ENCODE measurements around the gene ICE1. TPM values are rescaled to one million over a fixed set of nuclear protein-coding genes. Genes with fewer than 3 reads are reported as not detected.
"Not testable (repeated sequence)": the region's sequence is repeated elsewhere in the genome, so short reads cannot be mapped to it uniquely, and the experiment has no call there.

The ICE1 gene
- total RNA-seq, 1 experiment from 2014 or later: 24.4 TPM

GRCh38 chr5:5487585-5488360 lies 65.3 kb downstream of the ICE1 start:
- no peak for DNase-seq (ENCODE audit: low read depth)

GRCh38 chr5:5490774-5491347 lies 68.4 kb downstream of the ICE1 start:
- no peak for DNase-seq (ENCODE audit: low read depth)

GRCh38 chr5:5492087-5492933 lies 69.8 kb downstream of the ICE1 start:
- DNase-seq (ENCODE audit: low read depth): peak; percentile 65

- DNase-seq (ENCODE audit: low read depth): not testable (repeated sequence)
Observed at GRCh38 chr5:5492934-5493271, 70.4 kb downstream of the ICE1 start.

GRCh38 chr5:5494489-5495402 lies 72.3 kb downstream of the ICE1 start:
- peak; percentile 65 for DNase-seq (ENCODE audit: low read depth)

GRCh38 chr5:5497152-5497788 lies 74.8 kb downstream of the ICE1 start:
- DNase-seq (ENCODE audit: low read depth): peak; percentile 75

GRCh38 chr5:5499442-5499841 lies 77.0 kb downstream of the ICE1 start:
- DNase-seq (ENCODE audit: low read depth): no peak

- DNase-seq (ENCODE audit: low read depth): no peak
Observed at GRCh38 chr5:5504325-5504724, 81.8 kb downstream of the ICE1 start.

GRCh38 chr5:5505815-5506214 lies 83.3 kb downstream of the ICE1 start:
- no peak for DNase-seq (ENCODE audit: low read depth)

- no peak for DNase-seq (ENCODE audit: low read depth)
Observed at GRCh38 chr5:5508391-5508790, 85.9 kb downstream of the ICE1 start.

- DNase-seq (ENCODE audit: low read depth): no peak
Observed at GRCh38 chr5:5511904-5512416, 89.5 kb downstream of the ICE1 start.

GRCh38 chr5:5512543-5512942 lies 90.1 kb downstream of the ICE1 start:
- no peak for DNase-seq (ENCODE audit: low read depth)

- DNase-seq (ENCODE audit: low read depth): not testable (repeated sequence)
Observed at GRCh38 chr5:5520622-5521021, 98.1 kb downstream of the ICE1 start.

- DNase-seq (ENCODE audit: low read depth): no peak
Observed at GRCh38 chr5:5521029-5521428, 98.6 kb downstream of the ICE1 start.

- no peak for DNase-seq (ENCODE audit: low read depth)
Observed at GRCh38 chr5:5521478-5521877, 99.0 kb downstream of the ICE1 start.

GRCh38 chr5:5522336-5522735 lies 99.9 kb downstream of the ICE1 start:
- DNase-seq (ENCODE audit: low read depth): no peak

GRCh38 chr5:5523066-5523505 lies 100.6 kb downstream of the ICE1 start:
- peak; percentile 33 for DNase-seq (ENCODE audit: low read depth)

GRCh38 chr5:5524327-5524726 lies 101.8 kb downstream of the ICE1 start:
- DNase-seq (ENCODE audit: low read depth): no peak

GRCh38 chr5:5531371-5531770 lies 108.9 kb downstream of the ICE1 start:
- no peak for DNase-seq (ENCODE audit: low read depth)

GRCh38 chr5:5532306-5533076 lies 110.0 kb downstream of the ICE1 start:
- no peak for DNase-seq (ENCODE audit: low read depth)

Measured in Daoy (cell line).